ENCODE results near the gene MCC.
"Not testable (repeated sequence)": the region's sequence is repeated elsewhere in the genome, so short reads cannot be mapped to it uniquely, and the experiment has no call there.

The MCC gene

DNA sequence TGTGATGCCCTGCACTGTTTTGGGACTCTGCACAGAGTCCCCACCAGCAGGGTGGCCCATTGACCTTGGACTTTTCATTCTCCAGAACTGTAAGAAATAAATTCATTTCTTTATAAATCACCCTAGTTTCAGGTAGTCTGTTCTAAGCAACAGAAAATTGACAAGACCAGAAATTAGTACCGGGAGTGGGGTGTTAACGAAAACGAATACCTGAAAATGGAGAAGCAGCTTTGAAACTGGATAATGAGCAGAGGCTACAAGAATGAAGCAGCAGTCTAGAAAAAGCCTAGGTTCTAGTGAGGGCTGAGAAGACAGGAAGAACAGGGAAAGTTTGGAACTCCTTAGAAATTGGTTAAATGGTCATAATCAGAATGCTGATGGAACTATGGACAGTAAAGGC is 2.1 kb upstream of the MCC start:
- DNase-seq (ENCODE audit: low read depth): no peak

DNA sequence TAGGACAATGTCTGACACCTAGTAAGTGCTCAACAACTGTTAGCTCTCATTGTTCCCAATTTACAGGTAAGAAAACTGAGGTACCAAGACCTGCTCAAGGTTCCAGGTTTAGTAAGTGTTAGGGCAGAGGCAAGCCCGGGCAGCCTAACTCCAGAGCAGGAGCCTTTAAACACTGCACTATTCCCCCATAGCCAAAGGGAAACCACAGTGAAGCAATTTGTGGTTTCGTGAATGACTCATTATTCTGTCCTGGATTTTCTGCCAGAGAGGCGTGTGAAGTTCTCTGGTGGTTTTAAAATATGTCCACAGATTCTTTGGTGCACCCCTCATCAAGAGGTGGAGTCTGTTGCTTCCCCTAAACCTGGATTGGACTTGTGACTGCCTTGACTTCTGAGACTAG is 1.0 kb upstream of the MCC start:
- DNase-seq (ENCODE audit: low read depth): no peak

DNA sequence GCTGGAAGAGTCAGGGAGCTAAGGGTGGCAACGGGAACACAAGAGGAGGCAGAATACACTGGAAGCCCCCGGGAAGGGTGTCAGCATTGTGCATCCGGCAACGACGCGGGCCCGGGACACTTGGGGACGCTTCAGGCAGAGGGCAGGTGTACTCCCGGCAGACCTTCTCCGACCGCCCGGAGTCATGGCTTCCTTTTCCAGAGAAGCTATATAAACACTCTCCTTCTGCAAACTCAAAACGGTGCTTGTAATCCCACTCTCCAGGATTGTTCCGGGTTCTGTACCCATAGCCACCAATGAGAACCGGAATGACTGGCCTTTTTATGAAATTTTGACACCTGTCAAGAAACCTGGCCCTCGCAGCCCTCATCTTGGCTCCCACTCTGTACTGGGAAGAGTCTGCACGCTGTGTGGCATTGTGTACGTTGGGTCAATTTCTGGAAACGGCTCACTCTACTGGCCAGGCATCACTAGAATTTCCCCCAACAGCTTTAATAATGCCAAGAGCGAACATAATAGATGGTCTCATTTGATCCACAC is 462 bp upstream of the MCC start:
- no peak for DNase-seq (ENCODE audit: low read depth)

DNA sequence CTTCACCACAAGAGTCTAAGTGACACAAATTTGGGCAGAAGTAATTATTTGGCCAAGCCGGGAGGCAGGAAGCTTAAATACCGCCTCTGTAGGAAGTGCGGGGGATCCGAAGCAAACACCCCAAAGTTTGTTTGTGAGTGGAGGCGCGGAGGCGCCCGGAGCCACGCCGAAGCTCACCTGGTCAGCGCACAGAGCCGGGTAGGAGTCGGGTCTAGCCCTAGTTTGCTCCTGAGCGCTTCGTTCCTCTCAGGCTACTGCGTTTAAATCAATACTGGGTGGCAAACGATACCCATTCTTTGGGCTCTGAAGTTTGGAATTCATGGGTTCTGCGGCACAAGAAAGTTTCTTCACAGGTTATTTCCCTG is 855 bp downstream of the MCC start:
- DNase-seq (ENCODE audit: low read depth): no peak

DNA sequence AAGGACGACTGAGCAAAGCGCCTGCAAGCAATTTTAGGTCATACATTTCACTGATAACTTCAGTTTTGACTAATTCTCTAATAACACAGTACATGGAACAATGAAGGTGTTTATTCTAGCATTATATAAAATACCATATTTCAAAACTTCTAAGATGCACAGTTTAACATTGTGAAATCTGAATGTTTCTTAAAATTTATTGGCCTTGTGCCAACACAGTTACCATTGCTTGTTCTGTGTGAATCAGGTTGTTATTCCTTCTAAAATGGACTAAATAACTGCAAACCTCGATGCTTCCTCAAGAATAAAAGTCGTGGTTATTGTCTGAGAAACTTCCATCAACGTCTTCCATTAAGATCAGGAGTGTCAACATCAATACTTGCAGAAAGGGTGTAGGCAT is 8.0 kb downstream of the MCC start:
- no peak for DNase-seq (ENCODE audit: low read depth)

DNA sequence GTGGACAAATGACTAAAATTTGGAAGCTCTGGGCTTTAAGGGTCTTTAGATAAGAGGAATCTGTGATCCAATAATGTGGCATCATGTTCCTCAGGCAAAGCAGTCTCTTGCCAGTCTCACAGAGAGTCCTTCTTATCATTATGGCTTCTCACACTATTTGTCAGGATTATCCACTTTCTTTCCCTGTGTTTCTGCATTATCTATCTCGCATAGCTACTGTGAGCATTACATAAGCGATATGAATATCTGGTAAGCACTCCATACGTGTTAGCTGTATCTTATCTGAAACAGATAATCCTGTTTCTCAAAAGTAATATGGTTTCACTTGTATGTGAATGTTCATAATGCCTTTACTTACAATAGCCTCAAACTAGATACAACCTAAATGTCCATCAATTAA is 9.6 kb downstream of the MCC start:
- DNase-seq (ENCODE audit: low read depth): no peak

DNA sequence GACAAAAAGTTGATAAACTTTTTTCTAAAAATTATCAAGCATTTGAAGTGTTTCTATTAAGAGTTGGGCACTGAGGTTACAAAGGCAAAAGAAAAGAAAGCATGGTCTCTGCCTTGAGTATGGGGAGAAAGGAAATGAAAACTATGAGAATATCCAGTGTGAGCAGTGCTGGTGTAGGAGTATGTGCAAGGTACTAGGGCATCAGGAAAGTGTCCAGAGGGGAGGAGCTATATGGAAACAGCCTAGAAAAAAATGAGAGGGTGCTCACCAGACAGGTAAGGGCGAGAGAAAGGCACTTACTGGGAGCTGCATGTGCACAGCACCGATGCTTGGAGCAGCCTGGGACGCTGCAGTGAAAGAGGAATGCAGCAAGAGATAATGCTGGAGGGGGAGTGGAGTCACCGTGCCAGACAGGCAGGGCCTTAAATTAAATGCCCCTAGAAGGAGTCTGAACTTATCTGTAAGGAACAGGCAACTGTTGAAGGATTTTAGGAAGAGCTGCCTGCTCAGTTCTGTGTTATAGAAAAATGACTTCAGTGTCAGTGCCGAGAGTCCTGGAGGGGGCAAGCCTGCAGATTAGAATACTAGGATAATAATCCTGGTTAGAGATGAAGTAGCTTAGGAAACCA is 14.0 kb downstream of the MCC start:
- no peak for DNase-seq (ENCODE audit: low read depth)

DNA sequence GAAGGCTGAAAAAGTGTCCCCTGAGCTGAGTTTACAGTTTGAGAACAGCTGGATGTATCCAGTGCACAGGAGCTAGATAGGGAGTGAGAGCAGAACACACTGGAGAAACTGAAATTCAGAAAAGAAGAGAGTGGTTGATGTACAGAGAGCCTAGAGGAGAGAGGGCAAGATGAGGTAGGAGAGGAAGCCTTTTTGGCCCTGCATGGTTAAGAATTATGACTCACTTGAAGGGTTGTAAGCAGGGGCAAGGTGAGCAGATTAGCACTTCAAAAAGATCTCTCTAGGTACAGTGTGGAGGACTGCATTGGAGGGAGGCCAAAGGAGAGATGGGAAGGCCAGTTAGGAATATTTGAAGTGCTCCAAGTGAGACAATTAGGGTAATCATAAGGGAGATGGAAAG is 25.2 kb downstream of the MCC start:
- DNase-seq (ENCODE audit: low read depth): no peak

DNA sequence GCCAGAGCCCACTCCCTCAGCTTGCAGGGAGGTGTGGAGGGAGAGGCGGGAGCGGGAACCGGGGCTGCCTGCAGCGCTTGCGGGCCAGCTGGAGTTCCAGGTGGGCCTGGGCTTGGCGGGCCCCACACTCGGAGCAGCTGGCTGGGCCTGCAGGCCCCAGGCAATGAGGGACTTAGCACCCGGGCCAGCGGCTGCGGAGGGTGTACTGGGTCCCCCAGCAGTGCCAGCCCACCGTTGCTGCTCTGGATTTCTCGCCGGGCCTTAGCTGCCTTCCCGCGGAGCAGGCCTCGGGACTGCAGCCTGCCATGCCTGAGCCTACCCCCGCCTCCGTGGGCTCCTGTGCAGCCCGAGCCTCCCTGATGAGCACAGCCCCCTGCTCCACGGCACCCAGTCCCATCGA is 31.1 kb downstream of the MCC start:
- DNase-seq (ENCODE audit: low read depth): not testable (repeated sequence)

DNA sequence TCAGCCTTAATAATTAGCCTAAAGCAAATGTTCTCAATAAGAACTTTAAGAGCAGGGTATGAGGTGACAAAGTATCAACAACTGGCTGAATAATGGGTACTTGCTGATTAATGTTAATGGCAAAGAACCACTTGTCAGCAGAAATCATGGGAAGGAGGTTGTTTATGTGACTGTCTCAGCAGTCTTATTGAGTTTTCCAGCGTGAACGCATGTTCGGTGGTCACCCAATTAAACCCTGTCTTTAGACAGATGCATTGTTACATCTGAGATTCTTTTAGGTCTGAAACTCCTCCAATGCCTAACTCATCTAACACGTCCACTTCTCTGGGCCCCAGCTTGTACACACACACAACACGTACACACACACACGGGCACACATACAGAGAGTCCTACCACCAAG is 35.3 kb downstream of the MCC start:
- DNase-seq (ENCODE audit: low read depth): no peak

DNA sequence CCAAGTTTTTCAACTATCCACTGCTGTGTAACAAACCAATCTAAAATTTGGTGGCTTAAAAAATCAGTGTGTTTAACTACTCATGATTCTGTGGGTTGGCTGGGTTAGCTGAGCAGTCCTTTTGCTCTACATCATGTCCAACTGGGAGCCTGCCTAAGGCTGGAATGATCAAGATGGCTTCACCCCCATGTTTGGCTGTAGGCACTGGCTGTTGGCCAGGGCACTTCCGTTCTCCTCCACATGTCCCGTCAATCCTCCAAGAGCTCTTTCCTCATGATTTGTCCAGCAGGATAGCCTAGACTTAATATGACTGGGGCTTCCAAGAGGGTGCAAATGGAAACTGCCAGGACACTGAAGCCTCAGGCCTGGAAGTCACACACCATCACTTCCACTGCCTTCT is 36.5 kb downstream of the MCC start:
- no peak for DNase-seq (ENCODE audit: low read depth)

DNA sequence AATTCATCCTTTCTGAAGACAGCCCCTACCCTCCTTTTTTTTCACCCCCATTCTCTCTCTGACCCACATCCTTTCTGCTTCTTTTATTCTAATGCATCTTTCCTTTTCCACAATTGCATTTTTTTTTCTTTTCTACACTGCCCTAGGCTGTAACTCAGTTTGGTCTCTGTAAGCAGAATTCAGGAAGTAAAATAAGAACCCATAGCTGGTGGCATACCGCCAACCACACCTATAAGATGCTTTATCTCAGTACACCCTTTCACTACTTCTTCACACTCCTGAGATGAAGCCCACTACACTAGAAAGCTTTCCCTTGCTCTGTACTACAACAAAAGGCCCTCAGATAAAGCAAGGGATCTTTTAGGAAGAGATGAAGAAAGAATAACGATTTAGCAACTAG is 37.3 kb downstream of the MCC start:
- DNase-seq (ENCODE audit: low read depth): no peak

DNA sequence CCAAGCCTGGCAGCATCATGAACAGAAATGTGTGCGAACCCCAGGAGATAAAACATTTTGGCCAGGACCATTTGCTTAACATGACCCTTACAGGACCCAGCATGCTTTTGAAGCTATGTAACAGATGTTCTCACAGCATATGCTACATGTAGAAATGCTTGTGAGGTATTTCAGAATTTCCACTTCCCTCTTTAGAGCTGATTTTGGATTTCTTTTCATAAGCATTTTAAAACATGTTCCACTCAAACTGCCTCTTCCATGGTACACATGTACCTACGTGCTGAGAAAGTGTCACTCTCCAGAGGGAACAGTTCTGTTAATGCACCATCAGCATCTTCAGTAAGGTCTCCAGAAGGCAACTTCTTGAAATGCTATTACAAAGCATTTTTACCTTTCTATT is 37.8 kb downstream of the MCC start:
- no peak for DNase-seq (ENCODE audit: low read depth)

DNA sequence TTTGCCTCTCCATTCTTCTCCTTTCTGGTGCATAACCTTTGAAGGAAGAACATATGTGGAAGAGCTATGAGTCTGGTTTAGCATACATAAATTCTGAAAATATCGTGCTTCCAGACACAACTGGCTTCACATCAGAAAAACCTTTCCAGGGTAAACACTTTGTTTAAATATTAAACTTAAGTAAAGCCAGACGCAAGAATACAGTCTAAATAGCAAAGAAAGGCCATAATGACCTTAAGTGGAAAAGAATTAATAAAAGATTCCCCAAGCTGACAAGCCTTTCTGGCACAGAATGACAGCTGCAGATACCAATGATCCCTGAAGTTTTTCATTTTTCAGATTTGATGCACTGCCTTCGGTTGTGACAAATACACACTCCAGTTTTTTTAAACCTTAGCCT is 40.0 kb downstream of the MCC start:
- DNase-seq (ENCODE audit: low read depth): no peak

DNA sequence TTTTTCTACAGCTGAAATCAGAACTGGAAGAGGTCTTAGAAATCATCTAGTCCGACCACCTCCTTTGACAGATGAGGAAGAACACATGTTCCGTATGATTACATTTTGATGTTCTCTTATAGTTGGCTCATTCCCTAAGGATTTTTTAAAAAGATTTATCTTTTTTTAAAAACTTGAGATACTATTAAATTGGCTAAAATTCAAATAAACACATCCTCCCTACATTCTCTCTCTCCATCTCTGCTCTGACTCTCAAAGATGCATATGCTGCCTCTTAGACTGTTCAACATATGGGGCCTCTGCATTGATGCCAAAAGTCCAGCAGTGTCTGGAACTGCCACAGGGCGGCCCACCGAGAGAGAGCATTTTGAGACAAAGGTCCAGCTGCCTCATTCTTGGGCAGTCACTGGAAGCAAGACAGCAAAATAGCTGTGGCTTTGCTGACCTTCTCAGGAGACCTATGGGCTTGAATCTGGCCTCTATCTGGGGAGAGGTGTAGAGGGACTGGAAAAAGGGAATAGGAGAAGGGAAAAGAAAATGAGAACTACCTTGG is 40.7 kb downstream of the MCC start:
- no peak for DNase-seq (ENCODE audit: low read depth)

DNA sequence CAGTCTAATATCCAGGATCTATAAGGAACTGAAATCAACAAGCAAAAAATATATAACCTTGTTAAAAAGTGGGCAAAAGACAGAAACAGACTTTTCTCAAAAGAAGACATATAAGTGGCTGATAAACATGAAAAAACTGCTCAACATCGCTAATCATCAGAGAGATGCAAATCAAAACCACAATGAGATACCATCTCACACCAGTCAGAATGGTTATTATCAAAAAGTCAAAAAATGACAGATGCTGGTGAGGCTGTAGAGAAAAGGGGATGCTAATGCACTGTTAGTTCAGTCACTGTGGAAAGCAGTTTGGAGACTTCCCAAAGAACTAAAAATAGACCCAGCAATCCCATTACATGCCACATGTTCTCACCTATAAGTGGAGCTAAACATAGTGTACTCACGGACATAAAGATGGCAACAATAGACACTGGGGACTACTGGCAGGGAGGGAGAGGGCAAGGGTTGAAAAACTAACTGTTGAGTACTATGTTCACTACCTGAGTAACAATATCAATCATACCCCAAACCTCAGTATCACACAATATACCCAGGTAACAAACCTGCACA is 41.8 kb downstream of the MCC start:
- no peak for DNase-seq (ENCODE audit: low read depth)

DNA sequence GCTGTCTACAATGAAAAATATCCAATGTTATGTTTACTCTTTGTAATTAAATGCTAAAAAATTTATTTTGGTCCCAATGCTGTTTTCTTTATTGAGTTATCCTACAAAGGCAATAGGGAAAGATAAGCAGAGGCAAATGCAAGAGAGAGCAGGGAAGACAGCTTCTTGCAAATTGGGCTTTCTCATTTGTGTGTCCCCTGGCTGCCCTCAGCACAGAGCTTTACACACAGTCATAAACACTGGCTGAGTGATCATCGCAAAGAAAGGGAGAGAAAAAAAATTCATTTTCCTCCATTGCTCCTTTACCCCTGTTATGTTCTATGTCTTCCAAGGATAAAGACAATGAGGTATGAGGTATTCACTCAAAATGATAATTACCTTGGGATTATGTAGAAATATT is 51.1 kb downstream of the MCC start:
- no peak for DNase-seq (ENCODE audit: low read depth)

DNA sequence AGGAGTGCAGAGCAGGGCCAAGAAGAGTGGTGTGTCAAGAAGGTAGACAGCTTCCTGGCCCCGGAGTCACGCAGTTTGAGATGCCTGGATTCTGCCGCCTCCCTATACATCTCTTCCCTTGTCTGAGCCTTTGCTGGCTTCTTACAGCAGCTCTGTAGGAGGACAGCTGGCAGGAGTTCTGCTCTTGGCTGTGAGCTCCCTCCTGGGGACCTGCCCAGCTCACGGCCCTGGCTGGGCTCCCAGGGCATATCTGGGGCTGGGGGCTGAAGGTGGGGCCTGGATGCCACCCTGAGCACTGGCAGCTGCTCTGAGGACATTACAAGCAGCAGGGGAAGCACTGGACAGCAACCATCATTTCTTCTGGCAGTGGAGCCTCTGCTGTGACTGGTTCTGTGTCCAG is 52.7 kb downstream of the MCC start:
- no peak for DNase-seq (ENCODE audit: low read depth)

DNA sequence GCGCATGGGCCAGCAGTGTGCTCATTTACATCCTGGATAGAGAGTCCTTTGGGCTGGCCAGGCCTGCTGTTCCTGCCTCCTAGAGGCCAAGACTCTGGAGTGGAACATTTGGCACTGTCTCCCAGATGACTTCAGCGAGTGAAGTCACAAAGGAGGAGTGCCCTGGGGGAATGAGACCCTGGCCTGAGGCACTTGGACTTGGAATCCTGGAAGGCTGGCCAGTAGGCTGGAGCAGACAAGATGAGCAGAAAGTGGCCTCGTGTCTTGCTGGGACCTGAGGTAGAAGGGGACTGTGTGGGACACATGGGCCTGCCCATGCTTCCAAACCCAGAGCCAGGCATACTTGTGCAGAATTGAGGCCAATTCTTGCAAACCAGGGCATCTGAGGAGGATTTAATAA is 53.4 kb downstream of the MCC start, which contains the start of gene TSSK1B:
TSSK1B (minus strand) TSS at position 101 of the 400 bp plus-strand sequence. CDS start 150 bp downstream, outside the sequence.
- no peak for DNase-seq (ENCODE audit: low read depth)

DNA sequence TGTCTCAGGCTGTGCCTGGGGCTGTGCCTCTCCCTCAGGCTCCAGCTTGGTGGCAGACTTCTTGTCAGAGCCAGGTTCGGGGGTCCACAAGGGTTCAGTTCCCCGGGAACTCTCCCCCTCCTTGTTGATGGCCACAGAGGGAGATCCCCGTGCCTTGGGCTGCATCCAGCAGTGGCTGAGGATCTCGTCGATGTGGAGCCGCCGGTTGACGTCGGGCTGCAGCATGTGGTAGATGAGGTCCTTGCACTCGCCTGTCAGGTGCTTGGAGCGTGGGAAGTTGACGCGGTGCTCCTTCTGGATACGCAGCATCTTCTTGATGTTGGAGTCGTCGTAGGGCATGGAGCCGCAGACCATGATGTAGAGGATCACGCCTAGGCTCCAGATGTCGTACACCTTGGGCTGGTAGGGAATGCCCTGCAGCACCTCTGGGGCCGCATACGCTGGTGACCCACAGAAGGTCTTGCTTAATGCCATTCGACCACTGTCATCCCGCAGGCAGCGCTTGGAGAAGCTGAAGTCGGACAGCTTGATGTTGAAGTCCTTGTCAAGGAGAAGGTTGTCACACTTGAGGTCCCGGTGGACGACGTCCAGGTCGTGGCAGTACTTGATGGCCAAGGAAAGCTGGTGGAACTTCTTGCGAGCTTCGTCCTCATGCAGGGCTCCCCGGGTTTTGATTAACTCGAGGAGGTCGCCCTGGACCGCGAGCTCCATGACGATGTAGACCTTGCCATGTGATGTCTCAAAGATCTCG is 54.2 kb downstream of the MCC start:
- DNase-seq (ENCODE audit: low read depth): no peak

DNA sequence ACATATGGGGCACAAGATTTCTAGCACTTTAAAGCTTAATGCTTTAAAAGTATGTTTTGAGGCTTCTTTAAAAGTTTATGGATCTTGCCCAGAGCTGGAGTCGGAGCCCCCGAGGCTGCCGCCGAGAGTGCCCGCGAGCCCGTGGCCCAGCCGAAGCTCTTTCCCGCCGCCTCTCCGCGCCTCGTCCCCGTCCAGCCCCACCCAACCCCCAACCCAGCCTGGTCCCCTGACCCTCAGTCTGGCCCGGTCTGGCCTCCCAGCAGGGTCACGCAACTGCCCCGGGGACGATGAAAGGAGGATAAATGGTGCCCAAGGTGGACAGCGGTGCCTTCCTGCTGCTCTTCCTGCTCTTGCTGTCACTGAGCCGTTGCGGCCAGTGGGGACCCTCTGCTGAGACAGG is 55.2 kb downstream of the MCC start:
- no peak for DNase-seq (ENCODE audit: low read depth)

DNA sequence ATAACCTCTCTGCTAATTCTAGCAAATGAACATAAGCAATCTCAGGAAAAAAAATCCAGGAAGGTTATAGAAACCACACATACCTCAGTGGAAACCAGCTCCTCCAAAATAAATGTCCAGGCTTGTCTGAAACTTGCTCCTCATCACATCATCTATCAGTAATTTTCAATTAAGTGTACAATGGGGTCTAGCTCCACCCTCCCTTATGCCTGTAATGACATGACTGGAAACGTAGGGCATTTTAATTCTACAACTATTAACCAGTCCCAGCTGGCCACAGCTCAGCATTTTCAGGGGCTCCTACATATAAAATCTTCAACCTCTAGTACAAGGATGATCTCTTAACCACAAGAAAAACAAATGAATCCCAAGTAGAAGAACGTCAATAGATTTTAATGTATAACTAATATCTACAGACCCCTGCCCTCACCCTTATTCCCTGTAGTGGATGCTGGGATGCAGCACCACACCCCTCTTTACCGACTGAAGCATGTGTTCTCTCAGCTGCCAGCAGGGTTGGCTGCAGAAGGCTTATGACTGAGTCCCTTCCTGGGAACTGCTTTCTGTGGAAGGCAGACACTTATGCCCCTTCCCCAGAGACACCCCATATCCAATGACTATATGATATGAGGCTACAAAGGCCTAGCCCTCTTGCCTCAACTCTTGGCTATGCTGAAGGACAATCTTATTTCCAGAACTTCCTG is 60.2 kb downstream of the MCC start:
- no peak for DNase-seq (ENCODE audit: low read depth)

DNA sequence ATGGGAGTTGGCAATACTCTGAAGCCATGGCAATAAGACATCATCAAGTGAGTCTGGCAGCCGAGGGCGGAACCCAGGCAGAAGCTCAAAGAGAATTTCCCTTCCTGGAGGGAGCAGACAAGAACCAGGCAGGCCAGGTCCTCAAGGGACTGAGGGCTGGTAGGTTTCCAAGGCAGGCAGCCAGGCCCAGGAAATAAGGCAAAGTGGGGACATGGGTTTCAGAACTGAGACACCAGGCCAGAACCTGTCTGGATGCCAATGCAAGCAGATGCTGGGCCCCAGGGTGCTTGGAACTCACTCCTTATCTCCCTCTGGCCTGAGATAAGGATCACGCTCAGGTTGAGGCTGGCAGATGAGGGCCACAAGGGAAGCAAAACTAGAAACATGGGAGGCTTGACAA is 62.3 kb downstream of the MCC start:
- DNase-seq (ENCODE audit: low read depth): no peak
